A673 (cell line): ENCODE results near the gene PPY. TPM values are rescaled to one million over a fixed set of nuclear protein-coding genes. Genes with fewer than 3 reads are reported as not detected.

ENCODE experiments used
- BruUV-seq: library from RNA; stranded (reverse); fragments of 400-500 nt; replicated peaks from 2 replicates; lab custom pipeline; 2021; lab: Mats Ljungman, UMichigan
- CTCF ChIA-PET: fragments of 300-600 bp; sonication (Branson Sonifier 250); formaldehyde crosslinking; loops from one replicate; lab custom pipeline; 2022; ENCODE audit warnings: antibody characterized with exemption; lab: Charles Lee
- POLR2A ChIA-PET: fragments of 300-600 bp; sonication (Branson Sonifier 250); formaldehyde crosslinking; loops from one replicate; lab custom pipeline; 2022; ENCODE audit warnings: antibody characterized with exemption; ENCODE audit not compliant: low non-redundant PET; lab: Charles Lee
- DNase-seq: peaks from one replicate; pipeline ENCODE4 v3.0.0-alpha.2; 2015; ENCODE audit warnings: low spot score
- H3K27ac ChIP-seq: fragments of 200-600 bp; sonication (generic); 2 replicates; pipeline ENCODE4 v1.5.1; 2016; ENCODE audit warnings: mixed run types, low read depth, mild to moderate bottlenecking, mixed read lengths, antibody characterized with exemption, low read length; ENCODE audit not compliant: poor library complexity, severe bottlenecking
- H3K27me3 ChIP-seq: fragments of 200-600 bp; sonication (generic); replicated peaks from 2 replicates; pipeline ENCODE4 v1.6.1; 2017; ENCODE audit warnings: mixed run types, low read depth, mild to moderate bottlenecking, mixed read lengths, antibody characterized with exemption, low read length; ENCODE audit not compliant: insufficient read depth, poor library complexity
- H3K36me3 ChIP-seq: fragments of 200-600 bp; sonication (generic); 2 replicates; pipeline ENCODE4 v1.6.1; 2016; ENCODE audit warnings: mixed run types, mild to moderate bottlenecking, mixed read lengths, antibody characterized with exemption, low read length; ENCODE audit not compliant: insufficient read depth, poor library complexity, severe bottlenecking
- H3K4me1 ChIP-seq: fragments of 200-600 bp; sonication (generic); 2 replicates; pipeline ENCODE4 v1.6.1; 2017; ENCODE audit warnings: mixed run types, mild to moderate bottlenecking, mixed read lengths, antibody characterized with exemption, low read length; ENCODE audit not compliant: insufficient read depth, poor library complexity, severe bottlenecking
- H3K4me3 ChIP-seq: fragments of 200-600 bp; sonication (generic); 2 replicates; pipeline ENCODE4 v1.5.1; 2016; ENCODE audit warnings: low read depth, mixed run types, mild to moderate bottlenecking, mixed read lengths, low read length; ENCODE audit not compliant: poor library complexity, severe bottlenecking
- H3K9me3 ChIP-seq: fragments of 200-600 bp; sonication (generic); 2 replicates; pipeline ENCODE4 v1.6.1; 2016; ENCODE audit warnings: mixed run types, low read depth, mild to moderate bottlenecking, mixed read lengths, antibody characterized with exemption, low read length; ENCODE audit not compliant: poor library complexity, severe bottlenecking
- EZH2 ChIP-seq: fragments of 200-600 bp; sonication (generic); IDR thresholded peaks from 2 replicates; pipeline ENCODE4 v1.6.1; 2017; ENCODE audit warnings: borderline replicate concordance, low read depth, mild to moderate bottlenecking, mixed read lengths, antibody characterized with exemption, low read length; ENCODE audit not compliant: poor library complexity, severe bottlenecking
- intact Hi-C: fragments of 100-400 bp; cut with micrococcal nuclease; formaldehyde crosslinking; loops from one replicate; pipeline ENCODE4 v1.10.0; 2022; ENCODE audit not compliant: unreplicated experiment
- total RNA-seq: library from RNA; stranded (reverse); gene quantifications from 2 replicates; pipeline ENCODE4 v1.2.3, GENCODE V29; 2021
- TF ChIP-seq, protein P1 (sequence below): fragments of 300-800, 200-600 bp; sonication (generic); conservative IDR thresholded peaks from 2 replicates; pipeline ENCODE4 v1.5.1; 2017; ENCODE audit warnings: low read depth, mild to moderate bottlenecking, antibody characterized with exemption, low read length, moderate library complexity, mixed read lengths

The PPY gene
- total RNA-seq, 1 experiment from 2014 or later: not detected

GRCh38 chr17:43901861-43902589, 40.3 kb downstream of the PPY start:
- TF ChIP-seq EZH2: no peak
- TF ChIP-seq, protein P1, sequence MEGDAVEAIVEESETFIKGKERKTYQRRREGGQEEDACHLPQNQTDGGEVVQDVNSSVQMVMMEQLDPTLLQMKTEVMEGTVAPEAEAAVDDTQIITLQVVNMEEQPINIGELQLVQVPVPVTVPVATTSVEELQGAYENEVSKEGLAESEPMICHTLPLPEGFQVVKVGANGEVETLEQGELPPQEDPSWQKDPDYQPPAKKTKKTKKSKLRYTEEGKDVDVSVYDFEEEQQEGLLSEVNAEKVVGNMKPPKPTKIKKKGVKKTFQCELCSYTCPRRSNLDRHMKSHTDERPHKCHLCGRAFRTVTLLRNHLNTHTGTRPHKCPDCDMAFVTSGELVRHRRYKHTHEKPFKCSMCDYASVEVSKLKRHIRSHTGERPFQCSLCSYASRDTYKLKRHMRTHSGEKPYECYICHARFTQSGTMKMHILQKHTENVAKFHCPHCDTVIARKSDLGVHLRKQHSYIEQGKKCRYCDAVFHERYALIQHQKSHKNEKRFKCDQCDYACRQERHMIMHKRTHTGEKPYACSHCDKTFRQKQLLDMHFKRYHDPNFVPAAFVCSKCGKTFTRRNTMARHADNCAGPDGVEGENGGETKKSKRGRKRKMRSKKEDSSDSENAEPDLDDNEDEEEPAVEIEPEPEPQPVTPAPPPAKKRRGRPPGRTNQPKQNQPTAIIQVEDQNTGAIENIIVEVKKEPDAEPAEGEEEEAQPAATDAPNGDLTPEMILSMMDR: no peak
- Histone ChIP-seq H3K36me3 (no peaks in the 10 kb centered on the region), H3K27me3 (no peaks in the 10 kb centered on the region), H3K4me3 (no peak overlapping the region), H3K4me1 (peaks cover 4% of the 10 kb centered on the region), H3K9me3 (no peaks in the 10 kb centered on the region), H3K27ac (no peak overlapping the region)
- no peak for DNase-seq
- intact Hi-C loops: no loop called here
- POLR2A ChIA-PET: no interaction called here
- BruUV-seq: no TSS peak
- CTCF ChIA-PET: interaction anchor here (0.6 kb wide), 1 partner anchor 311 kb away, joined by 4 read pairs; no protein-coding TSS in a partner anchor

- peak overlapping the region; percentile 41 for H3K4me3 ChIP-seq
- no peaks in the 10 kb centered on the region for H3K27me3 ChIP-seq
- H3K4me1 ChIP-seq: peaks cover 4% of the 10 kb centered on the region
- intact Hi-C loops: no loop called here
- H3K9me3 ChIP-seq: no peaks in the 10 kb centered on the region
- TF ChIP-seq, protein P1: no peak
- no peak for TF ChIP-seq EZH2
- ChIA-PET CTCF (interaction anchor here (0.6 kb wide), 2 partner anchors 240 to 310 kb away, joined by 4 to 5 read pairs; no protein-coding TSS in a partner anchor), POLR2A (no interaction called here)
- DNase-seq: no peak
- no peaks in the 10 kb centered on the region for H3K36me3 ChIP-seq
- BruUV-seq: no TSS peak
- H3K27ac ChIP-seq: no peak overlapping the region
These were observed 41.2 kb downstream of the PPY start for GRCh38 chr17:43900858-43901754.

GRCh38 chr17:43900183-43900857, 42.0 kb downstream of the PPY start:
- ChIA-PET CTCF (interaction anchor here (0.6 kb wide), 1 partner anchor 240 kb away, joined by 5 read pairs; no protein-coding TSS in a partner anchor), POLR2A (no interaction called here)
- no peak for TF ChIP-seq EZH2
- TF ChIP-seq, protein P1: no peak
- peak overlapping the region; percentile 41 for H3K4me3 ChIP-seq
- peak; percentile 82 for DNase-seq
- H3K27ac ChIP-seq: no peak overlapping the region
- no peaks in the 10 kb centered on the region for H3K4me1 ChIP-seq
- H3K9me3 ChIP-seq: no peaks in the 10 kb centered on the region
- H3K36me3 ChIP-seq: no peaks in the 10 kb centered on the region
- BruUV-seq: no TSS peak
- intact Hi-C loops: no loop called here
- H3K27me3 ChIP-seq: no peaks in the 10 kb centered on the region
